GM12878 (cell line): ENCODE measurements around the gene PIP5KL1. TPM values are rescaled to one million over a fixed set of nuclear protein-coding genes. Genes with fewer than 3 reads are reported as not detected.

Source experiments
- ATAC-seq: fragments of 200-7000 bp; cut with Tn5 transposase; 3 replicates; pipeline ENCODE4 v1.9.1; 2020; ENCODE audit warnings: mild to moderate bottlenecking, moderate library complexity
- BruUV-seq: library from RNA; stranded (reverse); fragments of 400-500 nt; replicated peaks from 2 replicates; lab custom pipeline; 2021; lab: Mats Ljungman, UMichigan
- CTCF ChIA-PET: fragments of 300-600 bp; sonication (Branson Sonifier 250); formaldehyde crosslinking; extraction: SDS; loops from one replicate; lab custom pipeline; 2021; ENCODE audit warnings: inconsistent platforms; lab: Yijun Ruan, JAX
- POLR2A ChIA-PET: fragments of 350-600 bp; formaldehyde crosslinking; extraction: SDS; loops from one replicate; lab custom pipeline; 2021; ENCODE audit warnings: inconsistent platforms; lab: Charles Lee
- RAD21 ChIA-PET: fragments of 300-600 bp; sonication (Branson Sonifier 250); formaldehyde crosslinking; loops from one replicate; lab custom pipeline; 2023; ENCODE audit warnings: antibody characterized with exemption; ENCODE audit not compliant: unreplicated experiment; lab: Charles Lee
- SMC1A ChIA-PET: fragments of 300-600 bp; sonication (Branson Sonifier 250); formaldehyde crosslinking; loops from one replicate; lab custom pipeline; 2023; ENCODE audit not compliant: unreplicated experiment, uncharacterized antibody; lab: Charles Lee
- DNase-seq: peaks from one replicate; pipeline ENCODE4 v3.0.0-alpha.2; 2011; ENCODE audit warnings: low read depth, low spot score
- FAIRE-seq: peaks from 3 replicates; lab custom pipeline; 2011; peaks lifted over from hg19 to GRCh38; lab: Jason Lieb, UNC
- H2AFZ ChIP-seq: 2 replicates; pipeline ENCODE4 v1.6.0; 2011; ENCODE audit warnings: low read depth, low read length, control low read depth; ENCODE audit not compliant: control insufficient read depth
- H3K27ac ChIP-seq: 2 replicates; pipeline ENCODE4 v1.5.1; 2011; ENCODE audit warnings: control low read depth; ENCODE audit not compliant: control insufficient read depth, insufficient read depth
- H3K27me3 ChIP-seq, 2 experiments: replicated peaks in 1 of 2; 2 replicates each; pipeline versions ENCODE4 v1.6.0 to v1.6.1; 2011; ENCODE audit warnings: low read length in 1 of 2; ENCODE audit not compliant: control insufficient read depth in 2 of 2, insufficient read depth in 2 of 2
- H3K36me3 ChIP-seq, 2 experiments: 2 replicates each; pipeline ENCODE4 v1.5.1; 2011; ENCODE audit warnings: low read length in 1 of 2; ENCODE audit not compliant: control insufficient read depth in 2 of 2, insufficient read depth in 2 of 2
- H3K4me1 ChIP-seq: 2 replicates; pipeline ENCODE4 v1.6.1; 2011; ENCODE audit warnings: mild to moderate bottlenecking, low read length, moderate library complexity, mixed read lengths; ENCODE audit not compliant: control insufficient read depth, insufficient read depth
- H3K4me2 ChIP-seq: 2 replicates; pipeline ENCODE4 v1.6.0; 2011; ENCODE audit warnings: control low read depth; ENCODE audit not compliant: control insufficient read depth, insufficient read depth
- H3K4me3 ChIP-seq: fragments of 200-600 bp; sonication (generic); 2 replicates; pipeline ENCODE4 v1.5.1; 2016
- H3K79me2 ChIP-seq: 2 replicates; pipeline ENCODE4 v1.6.0; 2011; ENCODE audit warnings: low read length; ENCODE audit not compliant: control insufficient read depth, insufficient read depth
- H3K9ac ChIP-seq: 2 replicates; pipeline ENCODE4 v1.8.0; 2011; ENCODE audit warnings: low read length, control low read depth, mixed read lengths; ENCODE audit not compliant: control insufficient read depth, insufficient read depth
- H3K9me3 ChIP-seq: replicated peaks from 3 replicates; pipeline ENCODE4 v1.5.1; 2011; ENCODE audit warnings: mild to moderate bottlenecking, low read length; ENCODE audit not compliant: control insufficient read depth, insufficient read depth
- H4K20me1 ChIP-seq: 2 replicates; pipeline ENCODE4 v1.6.0; 2011; ENCODE audit not compliant: control insufficient read depth, insufficient read depth
- ATF3 ChIP-seq: IDR thresholded peaks from 2 replicates; pipeline ENCODE4 v1.6.1; 2011; ENCODE audit warnings: low read depth, mild to moderate bottlenecking, low read length, moderate library complexity, borderline replicate concordance; ENCODE audit errors: extremely low read depth
- BCLAF1 ChIP-seq: fragments of 450-650 bp; IDR thresholded peaks from 2 replicates; pipeline ENCODE4 v1.6.1; 2017; ENCODE audit warnings: antibody characterized with exemption, mild to moderate bottlenecking, moderate library complexity
- E2F8 ChIP-seq: fragments of 450-650 bp; IDR thresholded peaks from 2 replicates; pipeline ENCODE4 v1.6.1; 2018; ENCODE audit warnings: mild to moderate bottlenecking, low read depth, moderate library complexity; ENCODE audit not compliant: partially characterized antibody
- KLF5 ChIP-seq: fragments of 450-650 bp; IDR thresholded peaks from 2 replicates; pipeline ENCODE4 v1.6.1; 2014; ENCODE audit warnings: mild to moderate bottlenecking; ENCODE audit not compliant: partially characterized antibody
- NR2C2 ChIP-seq: IDR thresholded peaks from 2 replicates; pipeline ENCODE4 v1.6.1; 2011; ENCODE audit warnings: borderline replicate concordance, low read depth; ENCODE audit not compliant: control insufficient read depth, insufficient read length
- PAX5 ChIP-seq: IDR thresholded peaks from 2 replicates; pipeline ENCODE4 v1.6.1; 2011; ENCODE audit warnings: low read depth, low read length, borderline replicate concordance
- RBBP5 ChIP-seq: fragments of 200-600 bp; sonication (generic); conservative IDR thresholded peaks from 2 replicates; pipeline ENCODE4 v1.6.1; 2016
- REST ChIP-seq: IDR thresholded peaks from 2 replicates; pipeline ENCODE4 v1.6.1; 2012; ENCODE audit warnings: mild to moderate bottlenecking, low read depth, low read length
- SMARCA5 ChIP-seq: fragments of 450-650 bp; IDR thresholded peaks from 2 replicates; pipeline ENCODE4 v1.6.1; 2017; ENCODE audit warnings: mild to moderate bottlenecking
- SP1 ChIP-seq: IDR thresholded peaks from one replicate; pipeline ENCODE4 v1.6.1; 2011; ENCODE audit warnings: low read depth, low read length
- ZNF24 ChIP-seq: fragments of 450-650 bp; IDR thresholded peaks from 2 replicates; pipeline ENCODE4 v1.6.1; 2017; ENCODE audit warnings: antibody characterized with exemption, mild to moderate bottlenecking
- WGBS: methylation state at CpG from one replicate; pipeline ENCODE4 v1.1.6; 2016; ENCODE audit warnings: low lambda C conversion rate; ENCODE audit not compliant: insufficient replicate concordance, insufficient coverage; ENCODE audit errors: missing lambda C conversion rate; 5-methylcytosine and 5-hydroxymethylcytosine counted together
- in situ Hi-C: fragments of 300-500 bp; cut with MboI; formaldehyde crosslinking; loops from 9 replicates; pipeline ENCODE4 v1.14.3; 2018; ENCODE audit warnings: mixed read lengths
- intact Hi-C: fragments of 100-400 bp; cut with micrococcal nuclease; formaldehyde crosslinking; loops from one replicate; pipeline ENCODE4 v1.14.2; 2022; ENCODE audit not compliant: unreplicated experiment
- polyA plus RNA-seq, 11 experiments: library from polyadenylated mRNA; depleted of rRNA in 4 of 11; unstranded in 6 of 11; stranded (reverse) in 5 of 11; fragments of >200 nt; fragmentation: Nextera tagmentation in 4 of 11; fragmentation: Illumina TruSeq in 1 of 11; extraction: Ambion mirVana in 4 of 11; extraction: Trizol in 1 of 11; gene quantifications; 1 replicate in 1 of 11; 2 replicates in 10 of 11; pipeline versions ENCODE4 v1.2.1 to v1.2.3, GENCODE V29; 2011 to 2016; ENCODE audit warnings: inconsistent platforms in 2 of 11, missing spikeins in 2 of 11, low read depth in 1 of 11
- total RNA-seq, 4 experiments: library from RNA; depleted of rRNA in 3 of 4; stranded (reverse); fragments of >200 nt in 3 of 4; fragmentation: Illumina TruSeq in 1 of 4; extraction: Trizol in 1 of 4; gene quantifications; 2 replicates each; pipeline versions ENCODE4 v1.2.1 to v1.2.3, GENCODE V29; 2013 to 2021

The PIP5KL1 gene
- total and polyA plus RNA-seq, 10 of the 15 experiments (the other 5 are each of a cell fraction or from before 2014, with no cell fraction given) = 0.04 to 0.67 (median 0.43) TPM; not detected in 2

- Histone ChIP-seq H3K4me1 (no peaks in the 10 kb centered on the region; the same call in 1 of the 2 replicates), H4K20me1 (no peaks in the 10 kb centered on the region), H3K36me3 (peaks cover 4 to 9% of the 10 kb centered on the region in 2 experiments; a peak in 3 of 4 replicates), H3K4me2 (no peak overlapping the region), H3K9ac (no peak overlapping the region), H2AFZ (no peak overlapping the region), H3K27me3 (no peaks in the 10 kb centered on the region), H3K9me3 (no peaks in the 10 kb centered on the region), H3K27ac (no peak overlapping the region), H3K4me3 (no peak overlapping the region), H3K79me2 (no peaks in the 10 kb centered on the region)
- intact Hi-C loops = no loop called here
- ChIA-PET CTCF (interaction anchor here (1.3 to 1.4 kb wide), 2 partner anchors 35 to 151 kb away, joined by 5 read pairs; partner anchors contain the start of gene TOR2A), RAD21 (no interaction called here), SMC1A (no interaction called here), POLR2A (interaction anchor here (0.6 to 1.3 kb wide), 5 partner anchors 9 to 990 kb away, joined by 3 to 4 read pairs (median 4); no protein-coding TSS in a partner anchor)
- 47% methylated on average over 13 of the region's 13 CpGs for WGBS
- no peak for TF ChIP-seq REST
- TF ChIP-seq BCLAF1 = no peak
- no peak for TF ChIP-seq ATF3
- no peak for TF ChIP-seq SP1
- no peak for TF ChIP-seq RBBP5
- TF ChIP-seq KLF5 = no peak
- TF ChIP-seq SMARCA5 = no peak
- TF ChIP-seq ZNF24 = no peak
- no peak for TF ChIP-seq NR2C2
- no peak for TF ChIP-seq PAX5
- no peak for TF ChIP-seq E2F8
- DNase-seq (no peak), FAIRE-seq (no peak), ATAC-seq (no peak)
- no TSS peak for BruUV-seq
- in situ Hi-C loops = no loop called here
These were observed 44.9 kb downstream of the PIP5KL1 start for GRCh38 chr9:127885508-127886281.
